MM.1S (cell line): ENCODE results near the gene TIPRL.

Experiments used
- EZH2 ChIP-seq: fragments of 300-600 bp; sonication (generic); optimal IDR thresholded peaks from 2 replicates; pipeline ENCODE3; 2017; ENCODE audit warnings: low read depth, mild to moderate bottlenecking, antibody characterized with exemption, low read length, mixed read lengths
- EZH2phosphoT487 ChIP-seq: fragments of 300-600 bp; sonication (generic); IDR thresholded peaks from 2 replicates; pipeline ENCODE4 v1.6.1; 2018; ENCODE audit warnings: antibody characterized with exemption, low read length
- TF ChIP-seq, protein P1 (sequence below): fragments of 300-600 bp; sonication (generic); IDR thresholded peaks from 2 replicates; pipeline ENCODE4 v1.5.1; 2016; ENCODE audit warnings: antibody characterized with exemption, low read length, mixed read lengths

- TF ChIP-seq, protein P1, sequence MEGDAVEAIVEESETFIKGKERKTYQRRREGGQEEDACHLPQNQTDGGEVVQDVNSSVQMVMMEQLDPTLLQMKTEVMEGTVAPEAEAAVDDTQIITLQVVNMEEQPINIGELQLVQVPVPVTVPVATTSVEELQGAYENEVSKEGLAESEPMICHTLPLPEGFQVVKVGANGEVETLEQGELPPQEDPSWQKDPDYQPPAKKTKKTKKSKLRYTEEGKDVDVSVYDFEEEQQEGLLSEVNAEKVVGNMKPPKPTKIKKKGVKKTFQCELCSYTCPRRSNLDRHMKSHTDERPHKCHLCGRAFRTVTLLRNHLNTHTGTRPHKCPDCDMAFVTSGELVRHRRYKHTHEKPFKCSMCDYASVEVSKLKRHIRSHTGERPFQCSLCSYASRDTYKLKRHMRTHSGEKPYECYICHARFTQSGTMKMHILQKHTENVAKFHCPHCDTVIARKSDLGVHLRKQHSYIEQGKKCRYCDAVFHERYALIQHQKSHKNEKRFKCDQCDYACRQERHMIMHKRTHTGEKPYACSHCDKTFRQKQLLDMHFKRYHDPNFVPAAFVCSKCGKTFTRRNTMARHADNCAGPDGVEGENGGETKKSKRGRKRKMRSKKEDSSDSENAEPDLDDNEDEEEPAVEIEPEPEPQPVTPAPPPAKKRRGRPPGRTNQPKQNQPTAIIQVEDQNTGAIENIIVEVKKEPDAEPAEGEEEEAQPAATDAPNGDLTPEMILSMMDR: no peak
- TF ChIP-seq EZH2 (no peak), EZH2phosphoT487 (no peak)
Measured at GRCh38 chr1:168170564-168171508, 7.9 kb upstream of the TIPRL start.
